Astrocyte of the spinal cord (primary cell): Measurements from ENCODE around the gene MEGF10.
A peak's percentile ranks its signal among the peaks of the same experiment; 100 is the strongest.

ENCODE experiments used
- DNase-seq: peaks from one replicate; pipeline ENCODE4 v3.0.0; 2011; ENCODE audit warnings: low read depth, low spot score
- H3K4me3 ChIP-seq: 2 replicates; pipeline ENCODE4 v1.5.1; 2011; ENCODE audit warnings: low read depth, mild to moderate bottlenecking, low read length, moderate library complexity
- CTCF ChIP-seq: IDR thresholded peaks from 2 replicates; pipeline ENCODE4 v1.5.1; 2012; ENCODE audit warnings: low read depth, mild to moderate bottlenecking, low read length, inconsistent platforms
- in situ Hi-C: cut with HindIII; loops from 2 replicates; pipeline ENCODE4 v1.10.0; 2017; ENCODE audit warnings: low sequenced_read_pairs

Gene MEGF10

GRCh38 chr5:127445328-127445727, 154.7 kb downstream of the MEGF10 start:
- no peak for TF ChIP-seq CTCF
- no peak overlapping the region for H3K4me3 ChIP-seq
- in situ Hi-C loops, result no loop called here
- no peak for DNase-seq

- H3K4me3 ChIP-seq, result no peak overlapping the region
- in situ Hi-C loops, result no loop called here
- DNase-seq, result no peak
- TF ChIP-seq CTCF, result no peak
Measured at GRCh38 chr5:127446626-127447025, 156.0 kb downstream of the MEGF10 start.

- in situ Hi-C loops, result no loop called here
- peak; percentile 76 for DNase-seq
- no peak overlapping the region for H3K4me3 ChIP-seq
- TF ChIP-seq CTCF, result no peak
Measured at GRCh38 chr5:127447827-127448226, 157.2 kb downstream of the MEGF10 start.

- TF ChIP-seq CTCF, result no peak
- no peak overlapping the region for H3K4me3 ChIP-seq
- no peak for DNase-seq
- in situ Hi-C loops, result no loop called here
Measured at GRCh38 chr5:127450046-127450445, 159.4 kb downstream of the MEGF10 start.

GRCh38 chr5:127451096-127451495, 160.5 kb downstream of the MEGF10 start:
- H3K4me3 ChIP-seq, result no peak overlapping the region
- TF ChIP-seq CTCF, result no peak
- no peak for DNase-seq
- in situ Hi-C loops, result no loop called here

- no peak for TF ChIP-seq CTCF
- no peak overlapping the region for H3K4me3 ChIP-seq
- in situ Hi-C loops, result no loop called here
- no peak for DNase-seq
Measured at GRCh38 chr5:127452626-127453025, 162.0 kb downstream of the MEGF10 start.

GRCh38 chr5:127471211-127471610, 180.6 kb downstream of the MEGF10 start:
- H3K4me3 ChIP-seq, result no peak overlapping the region
- DNase-seq, result no peak
- in situ Hi-C loops, result no loop called here
- TF ChIP-seq CTCF, result no peak
